Gastroesophageal sphincter (tissue), 3 donors: ENCODE results near the gene WDR87.

Source experiments
- CTCF ChIP-seq, 4 experiments: fragments of 200-600 bp in 2 of 4; fragments of 450-650 bp in 2 of 4; sonication (generic) in 1 of 4; IDR thresholded peaks; one replicate each; pipeline ENCODE4 v1.5.1; 2017 to 2019; ENCODE audit warnings: antibody characterized with exemption in 4 of 4, mild to moderate bottlenecking in 2 of 4, moderate library complexity in 2 of 4
- EP300 ChIP-seq: sonication (generic); formaldehyde crosslinking; IDR thresholded peaks from one replicate; pipeline ENCODE4 v1.6.1; 2017; ENCODE audit warnings: antibody characterized with exemption, mild to moderate bottlenecking
- POLR2A ChIP-seq, 2 donors: fragments of 450-650 bp; IDR thresholded peaks; one replicate each; pipeline ENCODE4 v1.6.1; 2017; ENCODE audit warnings: antibody characterized with exemption in 2 of 2, mild to moderate bottlenecking in 2 of 2, moderate library complexity in 1 of 2
- POLR2AphosphoS5 ChIP-seq: sonication (generic); formaldehyde crosslinking; IDR thresholded peaks from one replicate; pipeline ENCODE4 v1.6.1; 2017; ENCODE audit warnings: antibody characterized with exemption

GRCh38 chr19:37896180-37896579 is 10.2 kb downstream of the WDR87 start:
- no peak for TF ChIP-seq POLR2AphosphoS5
- TF ChIP-seq CTCF (IDR thresholded peaks at IDR 0.05): no peak
- no peak for TF ChIP-seq POLR2A (IDR thresholded peaks at IDR 0.05)
- TF ChIP-seq EP300: no peak
